ENCODE data around the gene KIF16B. TPM values are rescaled to one million over a fixed set of nuclear protein-coding genes. Genes with fewer than 3 reads are reported as not detected.

The KIF16B gene
- total RNA-seq, 4 donors from 2014 or later = 15.7 to 29.0 (median 19.3) TPM

DNA sequence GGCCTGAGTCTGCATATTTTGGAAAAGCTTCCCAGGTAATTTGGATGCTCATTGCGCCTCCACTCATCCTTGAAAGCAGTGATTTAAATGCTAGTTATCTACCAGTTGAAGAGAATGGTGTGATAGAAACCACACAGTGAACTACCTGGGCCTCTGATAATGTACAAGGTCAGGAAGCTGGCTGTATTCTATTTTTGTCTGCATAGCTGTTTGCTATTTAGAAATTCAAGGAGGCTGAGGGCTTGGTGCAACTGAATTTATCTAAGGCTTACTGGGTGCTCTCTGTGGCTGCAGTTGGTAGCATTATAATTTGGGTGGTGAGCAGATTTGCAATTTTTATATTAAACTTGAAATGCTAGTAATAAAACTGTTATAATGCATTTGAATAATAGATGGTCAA, 245.6 kb downstream of the KIF16B start:
- ATAC-seq (ENCODE audit: low FRiP score) (no peak), DNase-seq (ENCODE audit: low spot score) (no peak)
- TF ChIP-seq CTCF (IDR thresholded peaks at IDR 0.05) = no peak

- no peak for DNase-seq (ENCODE audit: low spot score)
- ATAC-seq (ENCODE audit: low FRiP score) = no peak
- TF ChIP-seq CTCF (IDR thresholded peaks at IDR 0.05) = no peak
These were observed 252.0 kb downstream of the KIF16B start for GRCh38 chr20:16321291-16321690.

GRCh38 chr20:16317445-16318362, 255.5 kb downstream of the KIF16B start:
- TF ChIP-seq CTCF (IDR thresholded peaks at IDR 0.05) = no peak
- no peak for DNase-seq (ENCODE audit: low spot score)
- no peak for ATAC-seq (ENCODE audit: low FRiP score)

- no peak for TF ChIP-seq CTCF (IDR thresholded peaks at IDR 0.05)
- DNase-seq (ENCODE audit: low spot score) (no peak), ATAC-seq (ENCODE audit: low FRiP score) (no peak)
These were observed 256.7 kb downstream of the KIF16B start for GRCh38 chr20:16316513-16316912.

- TF ChIP-seq CTCF (IDR thresholded peaks at IDR 0.05) = no peak
- ATAC-seq (ENCODE audit: low FRiP score) = no peak
- no peak for DNase-seq (ENCODE audit: low spot score)
These were observed 258.5 kb downstream of the KIF16B start for GRCh38 chr20:16314748-16315159.

GRCh38 chr20:16314320-16314719, 258.9 kb downstream of the KIF16B start:
- TF ChIP-seq CTCF (IDR thresholded peaks at IDR 0.05) = no peak
- no peak for ATAC-seq (ENCODE audit: low FRiP score)

DNA sequence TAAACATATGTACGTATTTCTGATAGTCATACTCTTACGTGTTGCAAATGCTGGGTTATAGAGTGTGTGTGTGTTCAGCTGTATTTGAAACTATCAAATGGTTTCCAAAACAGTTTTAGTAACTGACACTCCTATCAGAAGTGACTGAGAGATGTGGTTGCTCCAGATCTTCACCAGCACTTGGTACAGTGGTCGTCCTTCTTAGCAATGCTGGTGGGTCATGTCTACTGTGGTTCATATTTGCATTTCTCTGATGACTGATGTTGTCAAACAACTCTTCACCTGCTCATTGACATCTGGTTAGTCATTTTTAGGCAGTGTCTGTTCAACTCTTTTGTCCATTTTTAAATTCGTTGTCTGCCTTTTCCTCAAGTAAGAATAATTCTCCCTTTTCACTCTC, 259.3 kb downstream of the KIF16B start:
- DNase-seq (ENCODE audit: low spot score) (no peak), ATAC-seq (ENCODE audit: low FRiP score) (no peak)
- TF ChIP-seq CTCF (IDR thresholded peaks at IDR 0.05) = no peak

More at GRCh38 chr20:16314320-16314719, 258.9 kb downstream of the KIF16B start:
- DNase-seq (ENCODE audit: low spot score) = no peak
